Measurements from ENCODE around the gene CACNA1E.
"Not testable (repeated sequence)": the region's sequence is repeated elsewhere in the genome, so short reads cannot be mapped to it uniquely, and the experiment has no call there.

Gene CACNA1E

GRCh38 chr1:181517181-181517875 is 34.0 kb downstream of the CACNA1E start:
- H3K4me1 ChIP-seq (ENCODE audit: control insufficient read depth, insufficient read depth, low read length), result 0 out of 2 replicates have a peak, but pooled peaks cover 5% of the 10 kb centered on the region
- no peaks in the 10 kb centered on the region for H3K9me3 ChIP-seq (ENCODE audit: control insufficient read depth, insufficient read depth, low read depth, low read length)
- H3K27me3 ChIP-seq (ENCODE audit: control insufficient read depth, insufficient read depth, low read length), result no peaks in the 10 kb centered on the region
- no peak overlapping the region for H3K27ac ChIP-seq (ENCODE audit: low read depth, low read length)
- no peak overlapping the region for H3K4me3 ChIP-seq (ENCODE audit: low read depth, low read length)
- no peak overlapping the region for H3K9ac ChIP-seq (ENCODE audit: low read length)
- H3K36me3 ChIP-seq (ENCODE audit: control insufficient read depth, insufficient read depth, low read length), result no peaks in the 10 kb centered on the region

GRCh38 chr1:181518152-181518551 is 34.8 kb downstream of the CACNA1E start:
- H3K4me3 ChIP-seq (ENCODE audit: low read depth, low read length), result no peak overlapping the region
- H3K4me1 ChIP-seq (ENCODE audit: control insufficient read depth, insufficient read depth, low read length), result peaks cover 5% of the 10 kb centered on the region; the same call in 1 of the 2 replicates
- no peaks in the 10 kb centered on the region for H3K27me3 ChIP-seq (ENCODE audit: control insufficient read depth, insufficient read depth, low read length)
- no peak overlapping the region for H3K9ac ChIP-seq (ENCODE audit: low read length)
- H3K27ac ChIP-seq (ENCODE audit: low read depth, low read length), result no peak overlapping the region
- H3K36me3 ChIP-seq (ENCODE audit: control insufficient read depth, insufficient read depth, low read length), result no peaks in the 10 kb centered on the region
- no peaks in the 10 kb centered on the region for H3K9me3 ChIP-seq (ENCODE audit: control insufficient read depth, insufficient read depth, low read depth, low read length)

- Histone ChIP-seq H3K9me3 (ENCODE audit: control insufficient read depth, insufficient read depth, low read depth, low read length) (peaks cover 3% of the 10 kb centered on the region; the same call in 1 of the 2 replicates), H3K36me3 (ENCODE audit: control insufficient read depth, insufficient read depth, low read length) (no peaks in the 10 kb centered on the region)
These were observed 39.5 kb downstream of the CACNA1E start for GRCh38 chr1:181522864-181523263.

GRCh38 chr1:181525104-181525721 is 41.9 kb downstream of the CACNA1E start:
- Histone ChIP-seq H3K4me1 (ENCODE audit: control insufficient read depth, insufficient read depth, low read length) (peaks cover 6% of the 10 kb centered on the region; the same call in 1 of the 2 replicates), H3K9ac (ENCODE audit: low read length) (no peak overlapping the region), H3K9me3 (ENCODE audit: control insufficient read depth, insufficient read depth, low read depth, low read length) (peaks cover 20% of the 10 kb centered on the region), H3K27ac (ENCODE audit: low read depth, low read length) (no peak overlapping the region), H3K27me3 (ENCODE audit: control insufficient read depth, insufficient read depth, low read length) (no peaks in the 10 kb centered on the region), H3K4me3 (ENCODE audit: low read depth, low read length) (no peak overlapping the region), H3K36me3 (ENCODE audit: control insufficient read depth, insufficient read depth, low read length) (no peaks in the 10 kb centered on the region)

More at GRCh38 chr1:181522864-181523263, 39.5 kb downstream of the CACNA1E start:
- Histone ChIP-seq H3K9ac (ENCODE audit: low read length) (no peak overlapping the region), H3K27me3 (ENCODE audit: control insufficient read depth, insufficient read depth, low read length) (no peaks in the 10 kb centered on the region), H3K27ac (ENCODE audit: low read depth, low read length) (no peak overlapping the region), H3K4me3 (ENCODE audit: low read depth, low read length) (no peak overlapping the region), H3K4me1 (ENCODE audit: control insufficient read depth, insufficient read depth, low read length) (peaks cover 6% of the 10 kb centered on the region; the same call in 1 of the 2 replicates)

- H3K9me3 ChIP-seq (ENCODE audit: control insufficient read depth, insufficient read depth, low read depth, low read length), result peaks cover 21% of the 10 kb centered on the region
- H3K4me3 ChIP-seq (ENCODE audit: low read depth, low read length); H3K9ac ChIP-seq (ENCODE audit: low read length); H3K27ac ChIP-seq (ENCODE audit: low read depth, low read length); H3K27me3 ChIP-seq (ENCODE audit: control insufficient read depth, insufficient read depth, low read length); H3K36me3 ChIP-seq (ENCODE audit: control insufficient read depth, insufficient read depth, low read length); H3K4me1 ChIP-seq (ENCODE audit: control insufficient read depth, insufficient read depth, low read length): not testable (repeated sequence)
These were observed 44.9 kb downstream of the CACNA1E start for GRCh38 chr1:181528241-181528640.

GRCh38 chr1:181531441-181531840 is 48.1 kb downstream of the CACNA1E start:
- no peak overlapping the region for H3K27ac ChIP-seq (ENCODE audit: low read depth, low read length)
- H3K27me3 ChIP-seq (ENCODE audit: control insufficient read depth, insufficient read depth, low read length), result no peaks in the 10 kb centered on the region
- no peaks in the 10 kb centered on the region for H3K36me3 ChIP-seq (ENCODE audit: control insufficient read depth, insufficient read depth, low read length)
- no peak overlapping the region for H3K4me3 ChIP-seq (ENCODE audit: low read depth, low read length)
- peaks cover 21% of the 10 kb centered on the region for H3K9me3 ChIP-seq (ENCODE audit: control insufficient read depth, insufficient read depth, low read depth, low read length)
- no peaks in the 10 kb centered on the region; the same call in 1 of the 2 replicates for H3K4me1 ChIP-seq (ENCODE audit: control insufficient read depth, insufficient read depth, low read length)
- H3K9ac ChIP-seq (ENCODE audit: low read length), result no peak overlapping the region

GRCh38 chr1:181531951-181532600 is 48.8 kb downstream of the CACNA1E start:
- H3K4me3 ChIP-seq (ENCODE audit: low read depth, low read length), result no peak overlapping the region
- peaks cover 21% of the 10 kb centered on the region for H3K9me3 ChIP-seq (ENCODE audit: control insufficient read depth, insufficient read depth, low read depth, low read length)
- H3K27me3 ChIP-seq (ENCODE audit: control insufficient read depth, insufficient read depth, low read length), result no peaks in the 10 kb centered on the region
- no peak overlapping the region for H3K27ac ChIP-seq (ENCODE audit: low read depth, low read length)
- no peaks in the 10 kb centered on the region for H3K36me3 ChIP-seq (ENCODE audit: control insufficient read depth, insufficient read depth, low read length)
- H3K4me1 ChIP-seq (ENCODE audit: control insufficient read depth, insufficient read depth, low read length), result no peaks in the 10 kb centered on the region; the same call in 1 of the 2 replicates
- H3K9ac ChIP-seq (ENCODE audit: low read length), result no peak overlapping the region

GRCh38 chr1:181538836-181539235 is 55.5 kb downstream of the CACNA1E start:
- H3K9me3 ChIP-seq (ENCODE audit: control insufficient read depth, insufficient read depth, low read depth, low read length), result no peaks in the 10 kb centered on the region
- no peaks in the 10 kb centered on the region for H3K27me3 ChIP-seq (ENCODE audit: control insufficient read depth, insufficient read depth, low read length)
- H3K36me3 ChIP-seq (ENCODE audit: control insufficient read depth, insufficient read depth, low read length), result no peaks in the 10 kb centered on the region

GRCh38 chr1:181541458-181541857 is 58.1 kb downstream of the CACNA1E start:
- no peaks in the 10 kb centered on the region for H3K36me3 ChIP-seq (ENCODE audit: control insufficient read depth, insufficient read depth, low read length)
- no peak overlapping the region for H3K4me3 ChIP-seq (ENCODE audit: low read depth, low read length)
- H3K27ac ChIP-seq (ENCODE audit: low read depth, low read length), result no peak overlapping the region
- H3K9me3 ChIP-seq (ENCODE audit: control insufficient read depth, insufficient read depth, low read depth, low read length), result no peaks in the 10 kb centered on the region
- peaks cover 9% of the 10 kb centered on the region; the same call in 1 of the 2 replicates for H3K4me1 ChIP-seq (ENCODE audit: control insufficient read depth, insufficient read depth, low read length)
- no peaks in the 10 kb centered on the region for H3K27me3 ChIP-seq (ENCODE audit: control insufficient read depth, insufficient read depth, low read length)
- H3K9ac ChIP-seq (ENCODE audit: low read length), result no peak overlapping the region

More at GRCh38 chr1:181538836-181539235, 55.5 kb downstream of the CACNA1E start:
- Histone ChIP-seq H3K4me3 (ENCODE audit: low read depth, low read length) (no peak overlapping the region), H3K27ac (ENCODE audit: low read depth, low read length) (no peak overlapping the region), H3K9ac (ENCODE audit: low read length) (no peak overlapping the region), H3K4me1 (ENCODE audit: control insufficient read depth, insufficient read depth, low read length) (no peaks in the 10 kb centered on the region)

- Histone ChIP-seq H3K27ac (ENCODE audit: low read depth, low read length) (no peak overlapping the region), H3K4me1 (ENCODE audit: control insufficient read depth, insufficient read depth, low read length) (peaks cover 9% of the 10 kb centered on the region; the same call in 1 of the 2 replicates), H3K27me3 (ENCODE audit: control insufficient read depth, insufficient read depth, low read length) (no peaks in the 10 kb centered on the region), H3K4me3 (ENCODE audit: low read depth, low read length) (no peak overlapping the region), H3K9ac (ENCODE audit: low read length) (no peak overlapping the region), H3K36me3 (ENCODE audit: control insufficient read depth, insufficient read depth, low read length) (no peaks in the 10 kb centered on the region), H3K9me3 (ENCODE audit: control insufficient read depth, insufficient read depth, low read depth, low read length) (no peaks in the 10 kb centered on the region)
These were observed 58.6 kb downstream of the CACNA1E start for GRCh38 chr1:181541947-181542346.

GRCh38 chr1:181542406-181542805 is 59.1 kb downstream of the CACNA1E start:
- H3K27me3 ChIP-seq (ENCODE audit: control insufficient read depth, insufficient read depth, low read length); H3K27ac ChIP-seq (ENCODE audit: low read depth, low read length); H3K4me1 ChIP-seq (ENCODE audit: control insufficient read depth, insufficient read depth, low read length); H3K9me3 ChIP-seq (ENCODE audit: control insufficient read depth, insufficient read depth, low read depth, low read length); H3K4me3 ChIP-seq (ENCODE audit: low read depth, low read length); H3K36me3 ChIP-seq (ENCODE audit: control insufficient read depth, insufficient read depth, low read length); H3K9ac ChIP-seq (ENCODE audit: low read length): not testable (repeated sequence)
